HCT116 (cell line): ENCODE data around the gene LRP4. TPM values are rescaled to one million over a fixed set of nuclear protein-coding genes. Genes with fewer than 3 reads are reported as not detected.
"Not testable (repeated sequence)": the region's sequence is repeated elsewhere in the genome, so short reads cannot be mapped to it uniquely, and the experiment has no call there.

Experiments
- ATAC-seq: fragments of 200-7000 bp; cut with Tn5 transposase; 2 replicates; pipeline ENCODE4 v1.9.1; 2020; ENCODE audit warnings: mild to moderate bottlenecking, moderate library complexity
- BruUV-seq: library from RNA; stranded (reverse); fragments of 400-500 nt; replicated peaks from 2 replicates; lab custom pipeline; 2021; lab: Mats Ljungman, UMichigan
- CTCF ChIA-PET: fragments of 300-600 bp; sonication (Branson Sonifier 250); formaldehyde crosslinking; loops from one replicate; lab custom pipeline; 2021; ENCODE audit warnings: antibody characterized with exemption; lab: Charles Lee
- POLR2A ChIA-PET: fragments of 300-600, 350-600 bp; sonication (Branson Sonifier 250); formaldehyde crosslinking; loops from one replicate; lab custom pipeline; 2021; ENCODE audit warnings: antibody characterized with exemption; lab: Charles Lee
- RAD21 ChIA-PET, 2 experiments: fragments of 300-600 bp; sonication (Branson Sonifier 250); formaldehyde crosslinking; loops; one replicate each; lab custom pipeline; 2023; ENCODE audit warnings: low total read pairs in 2 of 2; ENCODE audit not compliant: uncharacterized antibody in 2 of 2, unreplicated experiment in 2 of 2, low non-redundant PET in 1 of 2; lab: Charles Lee
- DNase-seq: peaks from one replicate; pipeline ENCODE4 v3.0.0-alpha.2; 2010; ENCODE audit warnings: low read depth, low spot score
- H2AFZ ChIP-seq: fragments of 200-600 bp; shearing (Covaris generic), sonication (generic); 2 replicates; pipeline ENCODE4 v1.6.1; 2017; ENCODE audit warnings: low read depth, mixed run types, mixed read lengths, antibody characterized with exemption, low read length; ENCODE audit not compliant: poor library complexity, severe bottlenecking
- H3K27ac ChIP-seq: 2 replicates; pipeline ENCODE4 v1.5.1; 2012; ENCODE audit warnings: low read depth, low read length
- H3K27me3 ChIP-seq: fragments of 200-600 bp; sonication (generic); 2 replicates; pipeline ENCODE4 v1.6.1; 2016; ENCODE audit warnings: mixed run types, low read length, mixed read lengths; ENCODE audit not compliant: insufficient read depth
- H3K36me3 ChIP-seq, 2 experiments: fragments of 200-500 bp in 1 of 2; fragments of 200-600 bp in 1 of 2; sonication (Bioruptor generic) in 1 of 2; sonication (generic) in 1 of 2; 2 replicates each; pipeline versions ENCODE4 v1.5.1 to v1.6.1; 2014 to 2016; ENCODE audit warnings: low read length in 2 of 2, inconsistent platforms in 1 of 2, mixed read lengths in 1 of 2, mixed run types in 1 of 2; ENCODE audit not compliant: insufficient read depth in 2 of 2, control insufficient read depth in 1 of 2
- H3K4me1 ChIP-seq, 2 experiments: fragments of 200-600 bp in 1 of 2; sonication (generic) in 1 of 2; 2 replicates each; pipeline versions ENCODE4 v1.5.1 to v1.6.1; 2012 to 2017; ENCODE audit warnings: low read length in 2 of 2, inconsistent platforms in 1 of 2, mild to moderate bottlenecking in 1 of 2, mixed read lengths in 1 of 2, mixed run types in 1 of 2, moderate library complexity in 1 of 2; ENCODE audit not compliant: insufficient read depth in 2 of 2, control insufficient read depth in 1 of 2
- H3K4me2 ChIP-seq: fragments of 200-600 bp; sonication (generic); 2 replicates; pipeline ENCODE4 v1.6.1; 2017; ENCODE audit warnings: mixed run types, low read length, mixed read lengths
- H3K4me3 ChIP-seq, 2 experiments: fragments of 200-600 bp in 1 of 2; sonication (generic) in 1 of 2; replicated peaks in 1 of 2; 2 replicates each; pipeline ENCODE4 v1.5.1; 2011 to 2016; ENCODE audit warnings: low read length in 2 of 2, control low read depth in 1 of 2, low read depth in 1 of 2, mild to moderate bottlenecking in 1 of 2, mixed read lengths in 1 of 2, mixed run types in 1 of 2
- H3K79me2 ChIP-seq: fragments of 200-600 bp; sonication (generic); 2 replicates; pipeline ENCODE4 v1.6.1; 2017; ENCODE audit warnings: mild to moderate bottlenecking, mixed run types, low read length, moderate library complexity, mixed read lengths; ENCODE audit not compliant: insufficient read depth
- H3K9ac ChIP-seq: fragments of 200-600 bp; sonication (generic); 2 replicates; pipeline ENCODE4 v1.6.1; 2016; ENCODE audit warnings: low read length, mixed read lengths
- H3K9me2 ChIP-seq: fragments of 200-600 bp; sonication (generic), shearing (Covaris generic); 2 replicates; pipeline ENCODE4 v1.6.1; 2017; ENCODE audit warnings: mixed run types, mild to moderate bottlenecking, moderate library complexity; ENCODE audit not compliant: insufficient read depth
- H3K9me3 ChIP-seq, 2 experiments: fragments of 200-500 bp in 1 of 2; fragments of 200-600 bp in 1 of 2; sonication (Bioruptor generic) in 1 of 2; sonication (generic) in 1 of 2; 2 replicates each; pipeline ENCODE4 v1.6.1; 2014 to 2017; ENCODE audit warnings: low read length in 2 of 2, mixed read lengths in 2 of 2, inconsistent platforms in 1 of 2, low read depth in 1 of 2, mild to moderate bottlenecking in 1 of 2, mixed run types in 1 of 2, moderate library complexity in 1 of 2; ENCODE audit not compliant: control insufficient read depth in 1 of 2, insufficient read depth in 1 of 2
- H4K20me1 ChIP-seq: fragments of 200-600 bp; sonication (generic), shearing (Covaris generic); 2 replicates; pipeline ENCODE4 v1.6.1; 2017; ENCODE audit warnings: mixed run types, mild to moderate bottlenecking, moderate library complexity; ENCODE audit not compliant: insufficient read depth
- EGR1 ChIP-seq: IDR thresholded peaks from 2 replicates; pipeline ENCODE4 v1.6.1; 2012; ENCODE audit warnings: low read depth
- ELF1 ChIP-seq: IDR thresholded peaks from 2 replicates; pipeline ENCODE4 v1.6.1; 2012; ENCODE audit warnings: low read depth, borderline replicate concordance
- FOSL1 ChIP-seq: IDR thresholded peaks from 2 replicates; pipeline ENCODE4 v1.6.1; 2012; ENCODE audit warnings: low read depth
- POLR2A ChIP-seq: IDR thresholded peaks from 2 replicates; pipeline ENCODE4 v1.7.0; 2011; ENCODE audit warnings: borderline replicate concordance; ENCODE audit not compliant: insufficient read depth, insufficient read length; ENCODE audit errors: extremely low read depth
- POLR2AphosphoS5 ChIP-seq: IDR thresholded peaks from 2 replicates; pipeline ENCODE4 v1.6.1; 2011; ENCODE audit warnings: mild to moderate bottlenecking, low read depth, low read length, moderate library complexity
- RAD21 ChIP-seq: IDR thresholded peaks from 2 replicates; pipeline ENCODE4 v1.6.1; 2012; ENCODE audit warnings: low read depth, mild to moderate bottlenecking
- SIN3A ChIP-seq: IDR thresholded peaks from 2 replicates; pipeline ENCODE4 v1.6.1; 2012; ENCODE audit warnings: low read depth
- SRF ChIP-seq: IDR thresholded peaks from 2 replicates; pipeline ENCODE4 v1.6.1; 2012; ENCODE audit warnings: low read depth
- YY1 ChIP-seq: IDR thresholded peaks from 2 replicates; pipeline ENCODE4 v1.6.1; 2011; ENCODE audit warnings: low read length, low read depth, moderate library complexity, mild to moderate bottlenecking; ENCODE audit not compliant: insufficient replicate concordance; ENCODE audit errors: extremely low read depth
- ZNF274 ChIP-seq: fragments of 200-500 bp; sonication (Bioruptor generic); IDR thresholded peaks from 2 replicates; pipeline ENCODE4 v1.6.1; 2014; ENCODE audit warnings: mild to moderate bottlenecking, low read depth, low read length, inconsistent platforms
- intact Hi-C: fragments of 100-400 bp; cut with micrococcal nuclease; formaldehyde crosslinking; loops from 2 replicates; pipeline ENCODE4 v1.10.0; 2022
- total RNA-seq: library from RNA; stranded (reverse); gene quantifications from one replicate; pipeline ENCODE4 v1.2.1, GENCODE V29; 2021; ENCODE audit not compliant: unreplicated experiment

Gene LRP4
- total RNA-seq, 1 experiment from 2014 or later, result 7.4 TPM

- ChIA-PET RAD21 (no interaction called here), CTCF (no interaction called here), POLR2A (interaction anchor here (1.5 kb wide), 1 partner anchor 27 kb away, joined by 3 read pairs; no protein-coding TSS in a partner anchor)
- intact Hi-C loops, result no loop called here
- Histone ChIP-seq H3K79me2 (peaks cover 3% of the 10 kb centered on the region; the same call in 1 of the 2 replicates), H3K27me3 (no peaks in the 10 kb centered on the region), H3K9me2 (no peaks in the 10 kb centered on the region), H3K9ac (no peak overlapping the region), H3K4me2 (no peak overlapping the region), H4K20me1 (no peaks in the 10 kb centered on the region), H3K4me3 (no peak overlapping the region), H3K27ac (no peak overlapping the region), H3K4me1 (no peaks in the 10 kb centered on the region), H3K9me3 (no peaks in the 10 kb centered on the region), H2AFZ (no peak overlapping the region), H3K36me3 (no peaks in the 10 kb centered on the region)
- ATAC-seq (no peak), DNase-seq (no peak)
- no peak for TF ChIP-seq YY1
- no peak for TF ChIP-seq FOSL1
- no peak for TF ChIP-seq POLR2A
- TF ChIP-seq EGR1, result no peak
- TF ChIP-seq ELF1, result no peak
- TF ChIP-seq SRF, result no peak
- no peak for TF ChIP-seq POLR2AphosphoS5
- TF ChIP-seq ZNF274, result no peak
- no TSS peak for BruUV-seq
Measured at GRCh38 chr11:46966773-46967172, 48.4 kb upstream of the LRP4 start.

DNA sequence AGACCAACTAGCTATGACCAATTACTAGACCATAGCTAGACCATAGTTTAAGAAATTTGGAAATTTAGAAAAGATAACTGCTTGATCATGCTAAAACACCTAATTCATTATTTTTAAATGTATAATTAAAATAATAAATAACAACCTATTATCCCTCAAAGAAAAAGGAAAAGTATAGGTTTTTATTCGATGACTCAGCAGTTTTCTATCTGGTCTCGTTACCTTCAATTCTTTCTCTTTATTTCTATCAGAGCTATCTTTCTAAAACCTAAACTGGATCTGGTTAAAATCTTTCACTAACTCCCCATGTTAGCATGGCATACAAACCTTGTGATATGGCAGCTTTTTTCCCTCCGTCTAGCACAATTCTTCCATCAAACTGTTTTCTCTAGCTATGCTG lies 45.5 kb upstream of the LRP4 start:
- H3K27ac ChIP-seq, result no peak overlapping the region
- TF ChIP-seq ELF1 (no peak), RAD21 (no peak), SIN3A (no peak)
- H3K4me1 ChIP-seq, result no peaks in the 10 kb centered on the region
- no TSS peak for BruUV-seq
- ChIA-PET CTCF (no interaction called here), POLR2A (no interaction called here), RAD21 (no interaction called here)
- H3K9ac ChIP-seq, result no peak overlapping the region
- no peak for DNase-seq
- H2AFZ ChIP-seq, result no peak overlapping the region
- H3K9me2 ChIP-seq, result no peaks in the 10 kb centered on the region
- H3K9me3 ChIP-seq, result 0 out of 4 replicates have a peak, but pooled peaks cover 0 to 2% of the 10 kb centered on the region in 2 experiments
- H3K27me3 ChIP-seq, result no peaks in the 10 kb centered on the region
- no peak overlapping the region for H3K4me3 ChIP-seq
- no peak overlapping the region for H3K4me2 ChIP-seq
- no peaks in the 10 kb centered on the region for H4K20me1 ChIP-seq
- H3K36me3 ChIP-seq, result no peaks in the 10 kb centered on the region
- peaks cover 3% of the 10 kb centered on the region; the same call in 1 of the 2 replicates for H3K79me2 ChIP-seq
- no peak for ATAC-seq
- intact Hi-C loops, result no loop called here

DNA sequence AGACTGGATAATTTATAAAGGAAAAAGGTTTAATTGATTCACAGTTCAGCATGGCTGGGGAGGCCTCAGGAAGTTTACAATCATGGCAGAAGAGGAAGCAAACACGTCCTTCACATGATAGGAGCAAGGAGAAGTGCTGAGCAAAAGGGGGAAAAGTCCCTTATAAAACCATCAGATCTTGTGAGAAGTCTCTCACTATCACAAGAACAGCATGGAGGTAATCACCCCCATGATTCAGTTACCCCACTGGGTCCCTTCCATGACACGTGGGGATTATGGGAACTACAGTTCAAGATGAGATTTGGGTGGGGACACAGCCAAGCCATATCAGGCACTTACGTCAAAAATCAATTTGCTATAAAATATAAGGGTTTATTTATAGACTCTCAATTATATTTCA lies 43.5 kb upstream of the LRP4 start:
- H4K20me1 ChIP-seq, H3K4me3 ChIP-seq, intact Hi-C loops, H3K4me1 ChIP-seq, ATAC-seq, POLR2A ChIA-PET, H3K27me3 ChIP-seq, H3K9me2 ChIP-seq, H3K9me3 ChIP-seq, CTCF ChIA-PET, RAD21 ChIA-PET, H3K79me2 ChIP-seq, H3K4me2 ChIP-seq, H2AFZ ChIP-seq, BruUV-seq, H3K27ac ChIP-seq, DNase-seq, H3K36me3 ChIP-seq, H3K9ac ChIP-seq: not testable (repeated sequence)
